Measurements from ENCODE around the gene TMEM121.
"Not testable (repeated sequence)": the region's sequence is repeated elsewhere in the genome, so short reads cannot be mapped to it uniquely, and the experiment has no call there.

TMEM121 gene

GRCh38 chr14:105547741-105548169, 21.4 kb downstream of the TMEM121 start:
- no peak for DNase-seq

DNA sequence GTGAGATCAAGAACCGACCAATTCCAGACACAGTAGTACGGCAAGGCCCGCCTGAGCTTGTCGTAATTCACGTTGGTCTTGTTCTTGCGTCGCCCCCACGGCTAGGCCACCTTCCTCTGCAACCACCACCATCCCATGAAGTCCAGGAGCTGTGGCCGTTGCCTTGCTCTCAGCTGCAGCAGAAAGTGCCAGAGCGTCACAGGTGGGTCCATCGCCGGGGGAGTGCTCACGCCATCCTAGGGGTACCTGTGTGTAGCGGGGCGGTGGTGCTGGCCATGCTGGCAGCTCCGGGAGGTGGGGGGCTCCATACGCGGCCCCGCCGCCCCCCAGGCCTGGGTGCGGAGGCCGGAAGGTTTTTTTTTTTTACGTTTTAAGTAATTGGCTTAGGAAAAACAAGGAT, 23.1 kb downstream of the TMEM121 start:
- DNase-seq, result no peak

GRCh38 chr14:105554022-105554421, 27.6 kb downstream of the TMEM121 start:
- DNase-seq, result no peak

- no peak for DNase-seq
These were observed 28.1 kb downstream of the TMEM121 start for GRCh38 chr14:105554523-105554922.

DNA sequence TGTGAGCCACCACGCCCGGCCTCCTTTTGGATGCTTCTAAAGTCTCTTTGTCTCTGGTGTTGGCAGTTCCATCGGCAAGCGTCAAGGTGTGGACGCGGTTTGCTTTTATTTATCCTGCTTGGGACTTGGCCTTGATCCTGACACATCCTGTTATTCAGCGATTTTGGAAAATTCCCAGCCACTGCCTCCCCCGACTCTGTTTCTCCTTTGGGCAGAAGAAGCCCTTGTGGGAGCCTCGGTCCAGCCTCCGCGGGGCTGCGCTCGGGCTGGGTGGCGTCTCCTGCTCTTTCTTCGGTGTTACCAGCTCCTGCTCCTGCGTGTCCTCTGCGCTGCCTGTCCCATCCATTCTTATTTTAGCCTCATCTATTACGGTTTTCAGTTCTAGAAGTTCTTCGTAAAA, 31.3 kb downstream of the TMEM121 start:
- DNase-seq, result not testable (repeated sequence)

GRCh38 chr14:105558449-105559154, 32.2 kb downstream of the TMEM121 start:
- DNase-seq, result not testable (repeated sequence)

DNA sequence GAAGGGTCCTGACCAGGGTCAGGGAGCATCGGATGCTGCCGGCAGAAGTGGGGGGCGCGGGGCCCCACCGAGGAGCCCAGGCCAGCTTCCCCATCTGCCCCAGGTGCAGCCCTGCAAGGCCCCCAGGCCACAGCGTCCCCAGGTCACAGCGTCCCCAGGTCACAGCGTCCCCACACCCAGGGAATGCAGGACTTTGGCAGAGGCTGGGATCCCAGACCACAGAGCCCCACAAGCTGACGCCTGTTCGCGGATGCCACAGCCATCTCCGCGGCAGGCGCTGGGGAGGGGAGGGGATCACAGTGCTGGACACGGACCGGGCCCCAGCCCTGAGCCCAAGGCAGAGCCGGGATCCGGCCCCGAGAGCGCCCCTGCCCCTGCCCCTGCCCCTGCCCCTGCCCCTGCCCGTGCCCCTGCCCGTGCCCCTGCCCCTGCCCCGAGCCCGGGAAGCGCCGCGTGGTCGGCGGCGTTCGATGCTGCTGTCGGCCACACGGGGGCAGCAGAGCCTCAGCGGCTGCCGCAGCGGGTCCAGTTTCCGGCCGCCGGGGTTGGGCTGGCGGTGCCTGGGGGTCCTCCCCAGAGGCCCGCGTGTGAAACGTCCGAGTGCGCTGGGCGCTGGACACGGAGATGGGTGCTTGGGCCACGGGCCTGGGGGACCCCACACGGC, 33.1 kb downstream of the TMEM121 start:
- DNase-seq, result not testable (repeated sequence)

- not testable (repeated sequence) for DNase-seq
These were observed 33.8 kb downstream of the TMEM121 start for GRCh38 chr14:105560048-105560669.

- not testable (repeated sequence) for DNase-seq
These were observed 35.0 kb downstream of the TMEM121 start for GRCh38 chr14:105561345-105561744.

DNA sequence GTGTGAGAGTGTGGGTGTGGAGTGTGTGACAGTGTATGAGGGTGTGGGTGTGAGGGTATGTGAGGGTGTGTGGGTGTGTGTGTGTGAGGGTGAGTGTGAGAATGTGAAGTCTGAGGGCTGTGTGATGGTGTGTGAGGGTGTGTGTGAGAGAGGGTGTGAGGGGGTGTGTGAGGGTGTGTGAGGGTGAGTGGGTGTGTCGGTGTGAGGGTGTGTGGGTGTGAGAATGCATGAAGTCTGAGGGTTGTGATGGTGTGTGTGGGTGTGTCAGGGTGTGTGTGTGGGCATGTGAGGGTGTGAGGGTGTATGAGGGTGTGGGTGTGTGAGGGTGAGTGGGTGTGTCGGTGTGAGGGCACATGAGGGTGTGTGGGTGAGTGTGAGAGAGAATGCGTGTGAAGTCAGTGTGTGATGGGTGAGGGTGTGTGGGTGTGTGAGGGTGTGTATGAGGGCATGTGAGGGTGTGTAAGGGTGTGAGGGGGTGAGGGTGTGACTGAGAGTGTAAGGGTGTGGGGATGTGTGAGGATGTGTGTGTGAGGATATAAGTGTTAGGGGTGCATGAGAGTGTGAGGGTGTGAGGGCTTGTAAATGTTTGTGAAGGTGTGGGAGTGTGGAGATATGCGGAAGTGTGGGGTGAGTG, 36.4 kb downstream of the TMEM121 start:
- DNase-seq, result no peak

DNA sequence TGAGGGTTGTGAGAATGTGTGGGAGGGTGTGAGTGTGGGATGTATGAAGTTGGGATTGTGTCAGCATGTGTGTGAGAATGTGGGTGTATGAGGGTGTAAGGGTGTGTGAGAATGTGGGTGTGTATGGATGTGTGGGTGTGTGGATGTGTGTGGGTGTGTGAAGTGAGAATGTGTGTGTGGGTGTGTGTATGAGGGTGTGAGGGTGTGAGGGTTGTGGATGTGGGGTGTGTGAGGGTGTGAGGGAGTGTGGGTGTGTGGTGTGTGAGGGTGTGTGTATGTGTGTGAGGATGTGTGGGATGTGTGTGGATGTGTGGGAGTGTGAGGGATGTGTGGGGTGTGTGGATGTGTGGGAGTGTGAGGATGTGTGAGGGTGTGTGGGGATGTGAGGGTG, 37.0 kb downstream of the TMEM121 start:
- DNase-seq, result no peak

DNA sequence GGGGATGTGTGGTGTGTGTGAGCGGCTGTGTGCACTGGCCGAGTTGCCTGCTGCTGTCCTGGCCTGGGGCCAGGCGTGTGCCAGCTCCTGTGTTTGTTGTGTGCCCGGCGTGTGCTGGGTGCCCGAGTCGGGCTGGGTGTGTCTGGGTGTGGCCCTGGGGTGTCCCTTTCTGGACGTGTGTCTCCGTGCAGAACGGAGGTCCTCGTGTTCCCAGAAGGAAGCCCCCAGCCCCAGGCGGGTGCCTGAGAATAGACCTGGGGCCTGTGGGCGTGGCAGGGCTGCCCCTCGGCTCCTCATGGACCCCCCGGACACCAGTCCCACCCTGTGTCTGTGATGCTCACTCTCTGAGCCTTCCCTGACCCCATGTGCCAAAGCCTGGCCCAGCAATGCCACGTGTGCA, 38.2 kb downstream of the TMEM121 start:
- not testable (repeated sequence) for DNase-seq

- not testable (repeated sequence) for DNase-seq
These were observed 39.0 kb downstream of the TMEM121 start for GRCh38 chr14:105565185-105565919.

DNA sequence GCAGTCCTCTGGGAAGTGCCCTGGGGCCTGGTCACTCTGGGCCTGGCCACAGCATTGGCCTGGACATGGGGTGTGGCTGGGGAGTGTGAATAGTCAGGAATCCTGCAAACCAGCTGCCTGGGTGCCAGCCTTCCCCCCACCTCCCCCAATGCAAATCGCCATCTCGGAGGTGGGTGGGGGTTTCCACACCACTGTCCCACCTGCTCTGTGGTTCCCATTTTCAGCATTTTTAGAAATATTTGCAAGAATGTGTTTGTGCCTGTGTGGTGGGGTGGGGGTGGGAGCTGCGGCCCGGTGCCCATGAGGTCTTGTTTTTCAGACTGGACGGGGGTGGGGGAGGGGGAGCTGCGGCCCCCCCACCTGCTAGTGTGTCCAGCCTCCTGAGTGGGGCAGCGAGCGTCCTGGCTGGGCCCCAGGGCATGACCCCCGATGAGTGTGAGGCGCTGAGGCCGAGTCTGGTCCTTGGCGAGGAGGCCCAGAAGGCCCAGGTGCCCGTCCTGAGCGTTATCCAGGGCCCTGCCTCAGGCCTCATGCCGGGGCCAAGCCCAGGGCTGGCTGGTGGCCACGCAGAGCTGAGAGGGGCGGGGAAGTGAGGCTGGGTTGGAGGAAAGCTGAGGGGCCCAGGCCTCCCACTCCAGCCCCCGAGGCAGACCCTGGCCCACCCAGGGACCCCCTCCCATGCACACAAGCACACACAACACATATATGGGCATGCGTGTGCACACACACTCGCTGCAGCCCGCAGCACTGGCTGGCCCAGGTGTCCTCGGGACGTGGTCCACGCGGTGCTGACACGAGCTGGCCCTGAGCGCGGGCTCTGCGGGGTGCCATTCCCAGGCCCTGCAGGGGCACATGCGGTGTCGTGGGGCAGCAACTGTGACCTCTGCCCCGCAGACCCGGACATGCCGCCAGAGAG, 40.1 kb downstream of the TMEM121 start:
- not testable (repeated sequence) for DNase-seq

DNA sequence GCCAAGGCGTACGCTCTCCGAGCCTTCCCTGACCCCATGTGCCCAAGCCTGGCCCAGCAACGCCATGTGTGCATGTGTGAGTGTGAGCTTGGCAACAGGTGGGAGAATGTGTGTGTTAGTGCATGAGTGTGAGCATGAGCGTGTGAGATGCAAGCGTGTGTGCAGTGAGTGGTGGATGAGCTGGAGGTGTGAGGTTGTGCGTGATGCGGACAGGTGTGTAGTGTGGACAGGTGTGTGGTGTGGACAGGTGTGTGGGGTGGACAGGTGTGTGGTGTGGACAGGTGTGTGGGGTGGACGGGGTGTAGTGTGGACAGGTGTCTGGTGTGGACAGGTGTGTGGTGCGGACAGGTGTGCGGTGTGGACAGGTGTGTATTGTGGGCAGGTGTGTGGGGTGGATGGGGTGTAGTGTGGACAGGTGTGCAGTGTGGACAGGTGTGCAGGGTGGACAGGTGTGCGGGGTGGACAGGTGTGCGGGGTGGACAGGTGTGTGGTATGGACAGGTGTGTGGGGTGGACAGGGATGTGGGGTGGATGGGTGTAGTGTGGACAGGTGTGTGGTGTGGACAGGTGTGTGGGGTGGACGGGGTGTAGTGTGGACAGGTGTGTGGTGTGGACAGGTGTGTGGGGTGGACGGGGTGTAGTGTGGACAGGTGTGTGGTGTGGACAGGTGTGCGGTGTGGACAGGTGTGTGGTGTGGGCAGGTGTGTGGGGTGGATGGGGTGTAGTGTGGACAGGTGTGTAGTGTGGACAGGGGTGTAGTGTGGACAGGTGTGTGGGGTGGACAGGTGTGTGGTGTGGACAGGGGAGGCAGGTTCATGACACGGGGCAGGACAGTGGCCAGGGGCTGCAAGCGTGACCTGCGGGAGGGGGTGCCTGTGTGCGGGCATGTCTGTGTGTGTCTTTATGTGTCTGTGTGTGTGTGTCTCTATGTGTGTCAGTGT, 41.1 kb downstream of the TMEM121 start:
- not testable (repeated sequence) for DNase-seq

GRCh38 chr14:105568140-105568843, 41.9 kb downstream of the TMEM121 start:
- DNase-seq, result not testable (repeated sequence)

DNA sequence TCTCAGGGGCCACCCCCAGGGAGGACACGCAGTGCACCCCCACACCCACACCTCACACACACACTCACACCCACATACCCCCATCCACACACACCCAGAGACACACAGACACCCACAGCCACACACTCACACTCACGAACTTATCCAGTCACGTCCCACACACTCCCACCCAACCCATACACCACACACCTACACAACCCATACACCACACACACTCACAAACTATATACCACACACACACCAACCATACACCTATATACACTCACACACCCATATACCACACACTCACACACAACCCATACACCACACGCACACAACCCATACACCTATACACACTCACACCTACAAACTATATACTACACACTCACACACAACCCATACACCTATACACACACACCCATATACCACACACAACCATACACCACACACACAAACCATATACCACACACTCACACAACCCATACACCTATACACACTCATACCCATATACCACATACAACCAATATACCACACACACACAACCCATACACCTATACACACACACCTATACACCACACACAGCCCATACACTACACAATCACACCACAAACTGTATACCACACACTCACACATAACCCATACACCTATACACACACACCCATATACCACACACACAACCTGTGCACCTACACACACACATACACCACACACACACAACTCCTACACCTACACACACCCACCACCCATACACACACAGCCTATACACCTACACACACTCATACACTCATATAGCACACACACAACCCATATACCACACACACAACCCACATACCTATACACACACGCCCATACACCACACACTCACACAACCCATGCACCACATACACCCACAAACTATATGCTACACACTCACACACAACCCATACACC, 42.7 kb downstream of the TMEM121 start:
- DNase-seq, result no peak

DNA sequence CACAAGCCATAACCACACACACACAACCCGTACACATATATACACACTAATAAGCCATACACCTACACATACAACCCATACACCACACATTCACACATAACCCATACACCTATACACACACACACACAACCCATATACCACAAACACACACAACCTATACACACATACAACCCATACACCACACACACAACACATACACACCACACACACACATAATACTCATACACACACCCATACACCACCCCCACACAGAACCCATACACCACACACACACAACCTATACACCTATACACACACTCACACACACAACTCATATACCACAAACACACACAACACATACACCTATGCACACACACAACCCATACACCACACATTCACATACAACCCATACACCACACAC, 44.1 kb downstream of the TMEM121 start:
- DNase-seq, result no peak
